ENCODE results near the gene ASH1L. TPM values are rescaled to one million over a fixed set of nuclear protein-coding genes. Genes with fewer than 3 reads are reported as not detected.

ASH1L gene
- total and polyA plus RNA-seq, 9 of the 15 experiments (the other 6 are each of a cell fraction or from before 2014, with no cell fraction given) = 2.0 to 23.3 (median 14.6) TPM

DNA sequence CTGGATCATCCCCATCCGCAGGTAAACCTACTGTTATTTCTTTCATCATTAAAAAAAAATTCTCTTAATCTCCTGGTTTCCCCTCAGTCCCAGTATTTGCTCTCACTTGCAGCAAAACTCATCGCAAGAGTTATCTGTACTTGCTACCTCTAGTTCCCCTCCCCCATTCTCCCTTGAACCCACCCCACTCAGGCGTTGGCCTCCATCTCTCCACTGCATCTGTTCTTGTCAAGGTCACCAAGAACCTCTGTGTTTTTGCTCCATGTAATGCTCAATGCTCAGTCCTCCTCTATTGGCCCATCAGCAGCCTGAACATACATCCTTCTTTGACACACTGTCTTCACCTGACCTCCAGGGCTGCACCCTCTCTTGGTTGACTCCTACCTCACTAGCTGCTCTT lies 265.9 kb downstream of the ASH1L start:
- peak in 2 of 4 experiments; percentile 43 to 57 for DNase-seq (ENCODE audit: extremely low read depth in 1 of 4, low spot score in 3 of 4)
- peaks cover 12 to 43% of the 10 kb centered on the region in 2 experiments; a peak in 4 of 5 replicates for H3K4me1 ChIP-seq (replicated peaks in 1 of 2; ENCODE audit: control insufficient read depth in 2 of 2, insufficient read depth in 2 of 2, low read length in 2 of 2)
- no peak for FAIRE-seq
- H3K27ac ChIP-seq (ENCODE audit: extremely low read depth, low read depth, low read length) = no peak overlapping the region
- no peaks in the 10 kb centered on the region for H3K9me3 ChIP-seq (replicated peaks; ENCODE audit: control insufficient read depth, insufficient read depth, low read depth, low read length)
- ChIA-PET CTCF (ENCODE audit: low intra/inter-chr PET ratio) (interaction anchor here (0.6 kb wide), 1 partner anchor 352 kb away, joined by 4 read pairs; no protein-coding TSS in a partner anchor), POLR2A (interaction anchor here (1.8 kb wide), 1 partner anchor 11 kb away, joined by 8 read pairs; the partner anchor contains the start of gene FDPS)
- no peaks in the 10 kb centered on the region for H3K27me3 ChIP-seq (ENCODE audit: control insufficient read depth in 2 of 2, insufficient read depth in 2 of 2, low read length in 2 of 2)
- H3K4me3 ChIP-seq = no peak overlapping the region
- TF ChIP-seq ZNF134 (CRISPR knock-in tag; conservative IDR thresholded peaks at IDR 0.05) (no peak), TSC22D4 (tag; IDR thresholded peaks at IDR 0.05) (no peak), SREBF2 (CRISPR knock-in tag; IDR thresholded peaks at IDR 0.05) (no peak), MYBL2 (IDR thresholded peaks at IDR 0.05; ENCODE audit: low read depth) (no peak), MYBL2 (CRISPR knock-in tag; IDR thresholded peaks at IDR 0.05; ENCODE audit: borderline replicate concordance) (no peak), E2F6 (IDR thresholded peaks at IDR 0.05; ENCODE audit: borderline replicate concordance in 1 of 2, extremely low read depth in 1 of 2, insufficient read depth in 1 of 2, insufficient read length in 1 of 2, low read depth in 1 of 2, low read length in 1 of 2, poor library complexity in 1 of 2, severe bottlenecking in 1 of 2) (no peak), SMARCC2 (IDR thresholded peaks at IDR 0.05; ENCODE audit: low read depth) (no peak), ZSCAN29 (IDR thresholded peaks at IDR 0.05) (no peak), GTF2A2 (tag; IDR thresholded peaks at IDR 0.05) (no peak)
- TF ChIP-seq, protein P1, sequence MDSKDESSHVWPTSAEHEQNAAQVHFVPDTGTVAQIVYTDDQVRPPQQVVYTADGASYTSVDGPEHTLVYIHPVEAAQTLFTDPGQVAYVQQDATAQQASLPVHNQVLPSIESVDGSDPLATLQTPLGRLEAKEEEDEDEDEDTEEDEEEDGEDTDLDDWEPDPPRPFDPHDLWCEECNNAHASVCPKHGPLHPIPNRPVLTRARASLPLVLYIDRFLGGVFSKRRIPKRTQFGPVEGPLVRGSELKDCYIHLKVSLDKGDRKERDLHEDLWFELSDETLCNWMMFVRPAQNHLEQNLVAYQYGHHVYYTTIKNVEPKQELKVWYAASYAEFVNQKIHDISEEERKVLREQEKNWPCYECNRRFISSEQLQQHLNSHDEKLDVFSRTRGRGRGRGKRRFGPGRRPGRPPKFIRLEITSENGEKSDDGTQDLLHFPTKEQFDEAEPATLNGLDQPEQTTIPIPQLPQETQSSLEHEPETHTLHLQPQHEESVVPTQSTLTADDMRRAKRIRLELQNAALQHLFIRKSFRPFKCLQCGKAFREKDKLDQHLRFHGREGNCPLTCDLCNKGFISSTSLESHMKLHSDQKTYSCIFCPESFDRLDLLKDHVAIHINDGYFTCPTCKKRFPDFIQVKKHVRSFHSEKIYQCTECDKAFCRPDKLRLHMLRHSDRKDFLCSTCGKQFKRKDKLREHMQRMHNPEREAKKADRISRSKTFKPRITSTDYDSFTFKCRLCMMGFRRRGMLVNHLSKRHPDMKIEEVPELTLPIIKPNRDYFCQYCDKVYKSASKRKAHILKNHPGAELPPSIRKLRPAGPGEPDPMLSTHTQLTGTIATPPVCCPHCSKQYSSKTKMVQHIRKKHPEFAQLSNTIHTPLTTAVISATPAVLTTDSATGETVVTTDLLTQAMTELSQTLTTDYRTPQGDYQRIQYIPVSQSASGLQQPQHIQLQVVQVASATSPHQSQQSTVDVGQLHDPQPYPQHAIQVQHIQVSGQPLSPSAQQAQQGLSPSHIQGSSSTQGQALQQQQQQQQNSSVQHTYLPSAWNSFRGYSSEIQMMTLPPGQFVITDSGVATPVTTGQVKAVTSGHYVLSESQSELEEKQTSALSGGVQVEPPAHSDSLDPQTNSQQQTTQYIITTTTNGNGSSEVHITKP (IDR thresholded peaks at IDR 0.05; ENCODE audit: partially characterized antibody) = no peak
- no peak overlapping the region for H2AFZ ChIP-seq (ENCODE audit: low read depth, low read length)
- in situ Hi-C loops (cut with MboI) (no loop called here), intact Hi-C loops (cut with micrococcal nuclease) (no loop called here)
- ATAC-seq = no peak
- 46% methylated on average over 3 of the region's 3 CpGs for WGBS (ENCODE audit: insufficient coverage, low coverage, missing lambda C conversion rate)
- peaks cover 37% of the 10 kb centered on the region for H3K79me2 ChIP-seq (ENCODE audit: control insufficient read depth, insufficient read depth, low read length)
- no peak overlapping the region for H3K4me2 ChIP-seq (ENCODE audit: insufficient read depth, low read length)
- peak overlapping the region in 1 of 2 experiments; percentile 6; a peak in 1 of 4 replicates for H3K9ac ChIP-seq (ENCODE audit: insufficient read depth in 1 of 2, low read depth in 2 of 2, low read length in 2 of 2)
- BruUV-seq (replicated peaks) = no TSS peak
- peaks cover 45% of the 10 kb centered on the region for H3K36me3 ChIP-seq (ENCODE audit: control insufficient read depth, insufficient read depth, low read length)
- H4K20me1 ChIP-seq (replicated peaks; ENCODE audit: control insufficient read depth, insufficient read depth, low read length) = no peaks in the 10 kb centered on the region
- H3K9me1 ChIP-seq (ENCODE audit: control insufficient read depth, insufficient read depth, low read length) = no peaks in the 10 kb centered on the region
